GDM1 (cell line): ENCODE results near the gene TMEM37.

ENCODE experiments used
- DNase-seq: peaks from one replicate; lab custom pipeline; 2025; lab: John Stamatoyannopoulos, UW

Gene TMEM37

DNA sequence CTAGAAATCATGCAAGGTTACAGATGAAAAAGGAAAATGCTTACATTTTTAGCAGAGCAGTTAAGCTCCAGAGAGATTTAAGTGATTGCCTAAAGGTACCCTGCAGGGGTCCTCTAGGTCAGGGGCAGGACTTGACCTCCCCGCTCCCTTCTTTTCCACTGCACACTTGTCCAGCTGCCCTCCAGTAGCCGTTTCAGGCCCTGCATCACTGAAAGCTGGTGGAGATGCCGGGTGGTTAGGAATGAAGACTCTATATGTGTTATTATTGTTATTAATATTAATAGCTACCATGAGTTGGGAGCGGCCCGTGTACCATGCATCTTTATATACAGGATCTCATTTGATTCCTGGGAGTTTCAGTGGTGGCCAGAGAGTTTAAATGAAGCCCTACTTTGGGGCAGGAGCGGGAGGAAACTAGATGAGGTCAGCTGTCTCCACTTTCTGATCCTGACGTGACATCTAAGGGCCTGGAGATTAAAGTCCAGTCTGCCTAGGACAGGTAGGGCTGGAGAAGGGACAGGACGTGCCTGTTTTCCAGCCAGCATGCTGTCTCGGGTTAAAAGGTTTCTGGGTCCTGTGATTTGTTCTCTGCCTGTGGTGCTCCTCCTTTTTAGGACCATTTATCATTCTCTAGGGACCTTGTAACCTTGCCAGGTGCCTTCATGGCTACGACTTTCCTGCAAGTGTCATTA is 2.1 kb downstream of the TMEM37 start:
- no peak for DNase-seq

DNA sequence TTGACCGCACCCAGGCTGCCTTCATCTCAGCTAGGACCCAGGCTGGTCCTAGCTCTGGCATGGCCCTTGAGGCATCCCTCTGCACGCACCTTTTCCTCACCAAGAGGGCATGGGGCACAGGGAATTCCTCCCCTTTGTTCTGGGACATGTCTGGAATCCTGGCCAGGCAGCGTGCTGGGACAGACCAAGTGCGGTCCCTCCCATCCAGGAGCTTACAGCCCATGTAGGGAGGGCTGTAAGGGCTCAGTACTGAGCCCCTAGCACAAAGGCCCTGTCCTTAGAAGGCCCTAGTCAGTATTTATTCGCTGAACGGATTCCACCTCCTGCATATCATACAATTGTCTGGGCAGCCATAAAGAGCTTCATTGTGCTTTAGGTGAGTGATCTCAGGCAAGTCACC is 3.0 kb downstream of the TMEM37 start:
- DNase-seq = no peak

DNA sequence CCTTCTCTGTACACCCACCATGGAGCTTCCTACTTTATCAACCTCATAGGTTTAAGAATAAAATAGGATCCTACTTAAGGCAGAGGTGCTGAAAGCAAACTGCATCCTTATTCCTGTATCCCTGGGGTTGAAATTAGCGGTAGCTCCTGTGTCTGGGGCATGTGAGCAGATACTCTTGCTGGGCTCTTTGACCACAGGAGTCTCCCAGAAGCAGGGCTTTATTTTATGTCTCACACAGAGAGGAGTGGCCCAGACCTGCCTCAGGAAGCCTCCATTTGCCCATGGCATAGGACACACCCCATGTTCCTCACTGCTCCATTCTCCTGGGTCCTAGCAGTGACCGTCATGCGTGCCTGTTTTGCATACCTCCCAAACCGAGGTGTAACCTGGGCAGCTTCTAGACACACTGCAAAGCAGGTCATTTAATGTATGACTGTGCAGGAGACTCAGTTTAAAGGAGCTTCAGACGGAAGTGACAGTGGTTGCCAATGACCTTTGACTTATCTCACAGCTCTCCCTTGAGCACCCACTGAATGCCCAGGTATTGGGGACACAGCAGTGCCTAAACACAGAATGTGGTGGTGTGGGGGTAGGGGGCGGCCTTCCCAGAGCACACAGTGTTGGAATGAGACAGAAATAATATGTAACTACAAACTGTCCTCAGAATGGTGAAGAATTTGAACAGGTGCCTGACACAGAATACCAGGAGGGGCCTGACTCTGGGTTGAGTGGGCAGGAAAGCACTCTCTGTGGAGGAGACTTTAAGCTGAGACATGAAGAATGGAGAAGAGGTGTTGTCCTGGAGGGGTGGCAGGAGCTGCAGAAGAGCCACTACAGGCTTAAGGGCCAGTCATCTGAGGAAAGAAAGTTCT is 3.7 kb downstream of the TMEM37 start:
- no peak for DNase-seq

DNA sequence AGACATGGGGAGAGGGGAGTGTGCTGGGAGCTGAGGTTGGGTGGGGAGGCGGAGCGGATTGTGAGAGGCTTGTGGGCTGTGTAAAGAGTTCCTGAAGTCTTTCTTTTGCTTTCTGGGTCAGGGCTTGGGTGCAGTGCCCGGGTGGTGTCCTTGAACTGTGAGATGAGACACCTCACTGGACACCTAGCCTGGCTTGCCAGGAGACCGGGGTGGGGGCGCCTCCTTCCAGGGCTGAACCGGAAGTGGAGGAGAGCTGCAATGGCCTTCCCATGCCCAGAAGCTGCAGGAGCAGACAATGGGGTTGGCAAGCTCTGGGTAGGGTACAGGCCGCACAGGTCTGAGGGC is 4.3 kb downstream of the TMEM37 start:
- no peak for DNase-seq

DNA sequence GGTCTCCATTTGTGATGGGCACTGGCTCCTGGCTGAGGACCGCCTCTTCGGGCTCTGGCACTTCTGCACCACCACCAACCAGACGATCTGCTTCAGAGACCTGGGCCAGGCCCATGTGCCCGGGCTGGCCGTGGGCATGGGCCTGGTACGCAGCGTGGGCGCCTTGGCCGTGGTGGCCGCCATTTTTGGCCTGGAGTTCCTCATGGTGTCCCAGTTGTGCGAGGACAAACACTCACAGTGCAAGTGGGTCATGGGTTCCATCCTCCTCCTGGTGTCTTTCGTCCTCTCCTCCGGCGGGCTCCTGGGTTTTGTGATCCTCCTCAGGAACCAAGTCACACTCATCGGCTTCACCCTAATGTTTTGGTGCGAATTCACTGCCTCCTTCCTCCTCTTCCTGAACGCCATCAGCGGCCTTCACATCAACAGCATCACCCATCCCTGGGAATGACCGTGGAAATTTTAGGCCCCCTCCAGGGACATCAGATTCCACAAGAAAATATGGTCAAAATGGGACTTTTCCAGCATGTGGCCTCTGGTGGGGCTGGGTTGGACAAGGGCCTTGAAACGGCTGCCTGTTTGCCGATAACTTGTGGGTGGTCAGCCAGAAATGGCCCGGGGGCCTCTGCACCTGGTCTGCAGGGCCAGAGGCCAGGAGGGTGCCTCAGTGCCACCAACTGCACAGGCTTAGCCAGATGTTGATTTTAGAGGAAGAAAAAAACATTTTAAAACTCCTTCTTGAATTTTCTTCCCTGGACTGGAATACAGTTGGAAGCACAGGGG is 5.5 kb downstream of the TMEM37 start:
- no peak for DNase-seq

DNA sequence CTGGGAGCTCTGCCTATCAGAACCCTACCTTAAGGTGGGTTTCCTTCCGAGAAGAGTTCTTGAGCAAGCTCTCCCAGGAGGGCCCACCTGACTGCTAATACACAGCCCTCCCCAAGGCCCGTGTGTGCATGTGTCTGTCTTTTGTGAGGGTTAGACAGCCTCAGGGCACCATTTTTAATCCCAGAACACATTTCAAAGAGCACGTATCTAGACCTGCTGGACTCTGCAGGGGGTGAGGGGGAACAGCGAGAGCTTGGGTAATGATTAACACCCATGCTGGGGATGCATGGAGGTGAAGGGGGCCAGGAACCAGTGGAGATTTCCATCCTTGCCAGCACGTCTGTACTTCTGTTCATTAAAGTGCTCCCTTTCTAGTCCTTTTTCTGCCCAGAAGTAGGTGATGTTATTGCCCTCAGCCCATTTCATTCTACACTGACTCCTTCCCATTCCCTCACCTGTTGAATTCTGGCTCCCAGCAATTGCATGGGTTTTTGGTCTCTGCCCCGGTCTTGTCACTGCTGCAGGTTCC is 6.5 kb downstream of the TMEM37 start:
- DNase-seq = no peak

DNA sequence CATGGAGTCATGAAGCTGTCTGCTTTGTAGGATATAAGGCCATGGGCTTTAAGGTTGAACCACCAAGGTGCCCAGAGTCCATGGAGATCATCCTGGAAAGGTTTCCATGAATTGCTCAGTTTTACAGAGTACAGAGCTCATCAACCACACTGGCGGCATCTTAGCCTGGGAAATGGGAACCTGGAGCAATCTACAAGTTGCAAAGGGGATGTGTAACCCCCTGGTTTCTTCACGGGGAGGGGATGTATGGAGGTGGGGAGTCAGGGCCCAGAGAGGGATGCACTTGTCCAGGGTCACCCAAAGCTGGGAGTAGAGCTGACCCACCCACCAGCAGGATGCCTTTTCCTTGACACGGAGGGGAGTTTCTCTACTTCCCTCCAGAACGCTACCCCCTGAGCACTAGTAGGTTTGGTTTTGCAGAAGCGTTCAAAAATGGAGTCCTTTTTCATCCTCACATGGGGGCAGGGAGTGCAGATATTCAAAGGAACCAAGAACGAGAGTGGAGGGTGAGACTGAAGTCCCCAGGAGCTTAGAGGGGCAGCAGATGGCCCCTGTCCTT is 7.2 kb downstream of the TMEM37 start:
- no peak for DNase-seq

DNA sequence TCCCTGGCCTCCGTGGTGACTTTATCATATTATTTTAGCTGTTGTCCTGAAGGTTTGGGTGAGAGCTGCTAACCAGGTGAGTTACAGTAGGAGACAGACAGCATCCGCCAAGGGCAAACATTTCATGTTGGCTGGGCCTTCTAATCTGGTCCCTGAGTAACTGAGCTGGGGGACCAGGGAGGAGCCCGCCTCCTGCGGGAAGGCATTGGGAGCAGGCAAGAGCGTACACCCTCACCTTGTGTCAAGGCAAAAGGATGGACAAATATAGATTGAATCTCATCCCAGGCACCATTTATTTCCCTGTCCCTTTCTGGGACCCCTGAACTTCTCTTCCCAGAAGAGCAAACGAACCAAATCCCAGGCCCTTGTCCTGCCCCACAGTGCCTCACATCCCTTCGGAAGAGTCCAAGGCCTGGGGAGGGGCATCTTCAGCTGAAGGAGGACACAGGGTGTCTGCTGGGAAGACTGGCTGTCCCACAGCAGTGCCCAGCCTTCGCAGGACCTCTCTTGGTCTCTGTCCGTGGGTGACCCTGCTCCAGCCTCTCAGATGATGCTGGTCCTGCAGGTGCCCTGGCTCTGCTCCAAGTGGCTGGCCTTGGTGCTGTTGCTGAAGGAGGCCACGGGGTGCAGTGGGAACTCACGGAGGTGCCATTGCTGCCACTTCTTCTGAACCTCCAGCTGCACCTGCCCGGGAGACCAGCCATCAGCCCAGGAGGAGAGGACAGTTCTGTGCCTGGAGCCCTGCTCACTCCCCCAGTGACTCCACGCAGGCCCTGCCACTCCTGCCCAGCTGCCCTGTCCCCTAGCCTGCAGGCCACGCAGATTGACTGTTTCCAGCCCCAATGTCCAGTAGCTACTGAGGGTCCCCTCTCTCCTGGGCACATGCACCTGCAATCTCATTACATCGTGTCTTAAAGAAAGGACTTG is 8.2 kb downstream of the TMEM37 start:
- DNase-seq = no peak

DNA sequence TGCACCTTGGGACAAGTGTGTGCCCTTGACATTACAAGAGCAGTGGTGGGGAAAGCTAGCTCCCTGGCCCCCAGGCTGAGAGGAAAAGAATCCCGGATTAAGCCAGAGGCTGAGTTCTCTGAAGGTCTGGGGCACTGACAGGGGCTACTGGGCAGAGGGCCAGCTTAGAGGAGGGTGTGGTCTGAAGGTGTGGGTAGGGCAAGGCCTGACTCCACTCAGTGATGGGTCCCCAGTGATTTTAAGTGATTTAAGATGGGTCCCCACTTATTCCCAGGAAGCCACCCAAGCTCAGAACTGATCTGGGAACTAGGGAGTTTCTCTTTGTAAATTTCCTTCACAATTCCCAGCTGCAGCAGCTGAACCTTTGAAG is 8.8 kb downstream of the TMEM37 start:
- no peak for DNase-seq

DNA sequence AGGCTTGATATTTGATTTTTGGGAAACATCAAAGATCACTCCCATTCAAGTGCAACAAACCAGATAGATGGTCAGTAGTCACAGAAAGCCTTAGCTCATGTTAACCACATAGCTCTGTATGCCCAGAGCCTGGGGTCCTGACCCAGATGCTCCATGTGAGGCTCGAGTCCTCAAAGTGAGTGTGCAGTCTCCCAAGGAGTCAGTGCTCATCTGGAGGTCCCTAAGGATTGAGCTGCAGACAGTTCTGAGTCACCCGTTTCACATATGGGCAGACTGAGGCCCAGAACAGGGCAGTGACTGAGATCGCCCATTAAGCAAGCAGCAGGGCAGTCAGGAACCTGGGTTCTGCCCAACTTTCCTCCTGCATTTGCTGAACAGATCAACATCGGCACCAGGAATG is 9.2 kb downstream of the TMEM37 start:
- DNase-seq = no peak

DNA sequence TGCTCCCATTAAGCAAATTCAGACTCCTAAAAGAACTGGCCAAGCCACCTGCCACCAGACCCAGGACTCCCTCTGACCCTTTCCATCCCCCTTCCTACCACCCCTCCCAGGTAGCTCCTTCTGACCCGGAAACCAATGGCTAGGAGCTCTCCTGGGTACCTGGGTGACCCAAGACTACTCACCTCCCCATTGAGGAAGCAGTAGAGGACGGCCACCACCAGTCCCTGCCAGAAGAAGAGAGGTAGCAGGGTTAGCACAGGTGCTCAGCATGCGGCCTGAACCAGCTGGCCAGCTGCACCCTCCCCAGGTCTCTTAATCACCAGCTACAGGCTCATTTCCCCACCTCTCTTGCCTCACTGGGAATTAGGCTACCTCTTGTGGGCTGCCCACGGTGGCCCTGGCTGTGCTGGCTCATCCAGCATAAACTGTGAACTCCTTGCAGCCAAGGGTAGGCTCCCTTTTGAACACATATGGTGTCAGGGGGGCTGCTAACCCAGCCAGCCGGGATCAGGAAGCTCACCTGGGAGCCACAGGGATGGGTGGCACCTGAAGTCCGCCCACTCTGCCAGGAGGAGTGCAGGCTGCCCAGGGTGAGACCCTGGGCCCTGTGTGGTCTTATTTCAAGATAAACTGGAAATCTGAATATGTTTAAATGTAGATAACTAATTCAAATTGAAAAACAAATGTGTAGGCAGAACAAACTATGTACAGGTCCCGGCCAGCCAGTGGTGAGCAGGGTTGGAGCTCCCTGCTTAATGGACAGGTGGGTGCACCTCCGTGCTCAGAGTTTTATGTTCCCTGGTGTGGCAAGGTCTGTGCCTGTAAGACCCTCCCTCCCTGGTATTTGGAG is 9.9 kb downstream of the TMEM37 start:
- DNase-seq = no peak

DNA sequence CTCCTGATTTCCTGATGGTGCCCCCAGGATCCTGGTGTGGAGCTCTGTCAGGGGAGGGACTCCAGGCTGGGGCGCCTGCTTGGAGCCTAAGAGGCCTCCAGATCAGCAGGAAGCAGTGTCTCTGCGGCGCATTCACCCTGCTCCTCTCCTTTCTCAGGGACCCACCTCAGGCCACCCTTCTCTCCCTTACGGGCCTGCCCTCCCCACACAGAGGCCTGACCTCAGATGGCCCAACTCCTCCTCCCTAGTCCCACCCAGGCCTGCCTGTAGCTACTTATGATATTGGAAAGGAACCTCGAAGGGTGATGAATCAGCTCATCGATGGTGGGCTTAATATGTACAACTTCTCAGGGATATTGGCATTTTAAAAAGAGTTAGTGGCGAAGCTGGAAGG is 10.6 kb downstream of the TMEM37 start:
- DNase-seq = no peak

DNA sequence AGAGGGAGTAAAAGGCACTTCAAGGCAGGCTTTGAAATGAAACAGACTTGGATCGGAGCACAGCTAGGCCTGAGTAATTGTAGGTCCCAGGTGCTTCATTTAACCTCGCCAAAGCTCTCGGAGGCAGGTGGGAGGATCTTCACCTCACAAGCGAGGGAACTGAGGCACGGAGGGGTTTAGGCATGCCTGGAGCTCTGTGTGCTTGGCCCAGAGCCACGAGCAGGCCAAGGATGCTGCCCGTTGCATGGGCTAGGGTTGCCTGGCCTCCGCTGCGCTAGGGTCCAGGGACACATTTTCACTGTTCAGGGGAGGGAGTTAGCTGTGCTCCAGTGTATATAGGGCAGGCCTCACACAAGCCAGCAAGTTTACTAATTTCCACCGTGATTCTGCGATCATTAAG is 11.2 kb downstream of the TMEM37 start:
- no peak for DNase-seq

DNA sequence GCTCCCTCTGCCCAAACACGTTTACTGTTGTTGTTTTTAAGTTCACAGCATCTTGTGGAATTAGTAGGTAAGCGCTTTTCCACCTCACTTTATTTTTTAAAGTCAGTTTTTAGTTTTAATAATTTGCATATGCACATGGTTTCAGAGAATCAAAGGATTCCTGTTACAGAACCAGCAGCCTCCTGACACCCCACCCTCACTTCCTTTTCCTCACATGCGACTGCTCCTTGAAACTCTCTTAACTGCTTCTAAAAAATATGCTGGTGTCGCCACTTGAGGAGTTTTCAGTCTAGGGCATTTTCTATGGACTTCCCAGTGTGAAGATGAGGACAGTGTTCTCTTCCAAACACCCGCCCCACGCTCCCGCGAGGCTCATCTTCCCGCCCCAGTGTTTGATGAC is 14.4 kb downstream of the TMEM37 start:
- DNase-seq = no peak

DNA sequence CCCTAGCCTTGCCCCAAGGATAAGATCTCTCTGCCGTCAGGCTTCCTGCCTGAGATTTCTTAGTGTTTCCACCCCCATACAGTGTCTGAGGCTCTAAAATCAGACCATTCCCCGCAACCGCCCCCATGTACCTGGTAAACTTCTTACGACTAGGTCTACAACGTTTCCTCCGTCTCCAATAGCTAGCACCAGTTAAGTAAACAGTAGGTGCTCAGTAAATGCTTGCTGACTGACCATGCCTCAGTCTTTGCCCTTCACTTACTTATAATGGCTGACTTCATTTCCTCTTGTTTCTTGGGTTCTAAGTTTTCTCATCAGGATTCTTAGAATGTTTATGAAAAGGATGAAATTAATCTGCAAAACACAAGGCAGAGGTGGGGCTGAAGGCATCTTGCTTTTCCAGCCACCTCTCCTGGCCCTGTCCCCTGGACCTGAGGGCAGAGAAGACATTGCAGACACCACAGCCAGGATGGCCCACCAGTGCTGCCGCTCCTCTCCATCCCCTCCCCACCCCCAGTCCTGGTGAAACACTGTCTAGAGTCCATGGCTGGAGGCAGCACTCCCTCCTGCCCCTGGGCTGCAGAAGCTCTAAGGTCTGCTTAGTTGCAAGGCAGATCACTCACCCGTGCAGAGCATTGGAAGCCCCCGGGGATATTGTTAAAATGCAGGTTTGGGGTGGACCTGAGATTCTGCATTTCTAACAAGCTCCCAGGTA is 16.9 kb downstream of the TMEM37 start:
- DNase-seq = no peak

DNA sequence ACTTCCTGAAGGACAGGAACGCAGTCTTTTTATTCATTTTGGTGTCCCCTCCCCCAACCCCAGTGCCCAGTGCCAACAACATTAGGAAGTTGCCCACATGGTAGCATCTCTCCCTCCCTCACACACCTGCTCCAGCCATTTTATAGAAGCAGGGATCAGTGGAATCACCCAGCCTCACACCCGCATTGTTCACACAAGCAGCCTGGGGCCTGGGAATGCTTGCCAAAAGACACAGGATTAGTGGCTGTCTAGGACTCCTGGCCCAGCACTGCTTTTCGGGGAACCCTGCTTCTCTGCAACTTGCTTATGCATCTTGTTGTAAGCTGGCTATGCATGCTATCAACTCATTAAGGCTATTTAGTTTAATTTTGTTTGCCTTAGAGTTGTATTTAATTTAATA is 17.9 kb downstream of the TMEM37 start:
- no peak for DNase-seq

DNA sequence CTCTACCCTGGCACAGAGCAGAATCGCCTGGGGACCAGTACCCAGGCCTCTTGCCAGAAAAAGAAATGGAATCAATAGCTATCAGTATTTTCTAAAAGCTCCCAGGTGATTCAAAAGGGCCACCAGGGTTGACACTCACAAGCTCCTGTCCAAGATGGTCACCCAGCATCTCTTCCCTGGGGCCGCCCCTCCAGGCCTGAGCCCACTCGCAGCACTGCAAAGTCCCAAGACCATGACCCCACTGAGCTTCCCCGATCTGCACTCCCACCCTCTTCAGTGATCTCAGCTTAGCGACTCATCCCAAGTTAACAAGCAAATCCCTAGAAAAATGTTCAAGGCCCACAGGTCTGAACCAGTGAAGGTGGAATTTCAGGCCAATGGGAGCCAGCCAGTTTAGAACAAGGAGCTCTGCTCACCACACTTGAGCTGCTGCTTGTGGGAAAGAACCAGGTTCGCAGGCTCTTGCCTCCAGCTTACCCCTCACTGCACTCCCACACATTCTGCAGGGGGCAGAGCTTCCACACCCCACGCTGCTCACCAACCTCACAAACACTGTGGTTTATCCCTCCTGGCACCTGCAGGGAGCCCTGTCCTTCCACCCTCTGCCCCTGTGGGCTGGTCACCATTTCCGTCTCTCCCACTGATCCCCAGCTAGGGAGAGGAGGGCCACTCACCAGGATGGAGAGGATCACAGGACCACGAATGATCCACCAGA is 19.8 kb downstream of the TMEM37 start:
- no peak for DNase-seq

DNA sequence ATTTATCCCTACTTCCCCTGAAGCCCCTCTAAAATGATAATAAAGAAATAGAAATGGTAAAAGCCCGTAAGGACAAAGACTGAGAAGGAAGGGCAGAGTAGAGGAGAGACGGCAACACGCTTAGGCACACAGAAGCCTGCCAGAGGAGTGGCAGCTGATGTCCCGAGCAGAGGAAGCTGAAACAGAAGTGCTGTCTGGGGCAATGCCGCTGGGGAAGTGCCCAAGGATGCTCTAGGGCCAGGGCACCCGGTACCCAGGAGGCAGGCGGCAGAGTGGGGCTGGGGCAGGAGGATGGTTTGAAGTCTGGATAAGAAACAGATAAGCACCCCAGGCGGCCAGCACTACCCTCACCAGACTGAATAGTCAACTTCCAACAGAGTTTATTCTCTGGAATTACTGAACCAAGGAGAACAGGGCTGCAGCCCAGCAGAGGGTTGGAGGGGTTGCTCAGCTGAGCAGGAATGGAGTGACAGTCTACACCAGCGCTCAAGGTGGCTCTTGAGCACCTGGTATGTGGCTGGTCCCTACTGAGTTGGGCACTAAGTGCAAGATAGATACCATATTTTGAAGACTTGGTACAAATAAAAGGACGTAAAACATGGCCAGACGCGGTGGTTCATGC is 22.4 kb downstream of the TMEM37 start:
- no peak for DNase-seq
